ENCODE data around the gene NPSR1.

NPSR1 gene

GRCh38 chr7:34755008-34755407 lies 97.0 kb downstream of the NPSR1 start:
- TF ChIP-seq OSR1 (CRISPR knock-in tag; IDR thresholded peaks at IDR 0.05): no peak
- no peak for TF ChIP-seq ZNF70 (CRISPR knock-in tag; IDR thresholded peaks at IDR 0.05)
- TF ChIP-seq RARB (CRISPR knock-in tag; IDR thresholded peaks at IDR 0.05): no peak
- no peak for TF ChIP-seq CREB5 (CRISPR knock-in tag; IDR thresholded peaks at IDR 0.05; ENCODE audit: low read depth)
- ATAC-seq: no peak

GRCh38 chr7:34756025-34756437 lies 98.0 kb downstream of the NPSR1 start:
- no peak for TF ChIP-seq SNAI2 (CRISPR knock-in tag; IDR thresholded peaks at IDR 0.05)
- TF ChIP-seq CSDC2 (CRISPR knock-in tag; IDR thresholded peaks at IDR 0.05): no peak
- TF ChIP-seq ZNF70 (CRISPR knock-in tag; IDR thresholded peaks at IDR 0.05): no peak
- TF ChIP-seq TSHZ2 (CRISPR knock-in tag; IDR thresholded peaks at IDR 0.05): no peak
- no peak for TF ChIP-seq ZC3H10 (CRISPR knock-in tag; IDR thresholded peaks at IDR 0.05)
- no peak for TF ChIP-seq CSRNP3 (CRISPR knock-in tag; IDR thresholded peaks at IDR 0.05)
- TF ChIP-seq ZFP3 (CRISPR knock-in tag; IDR thresholded peaks at IDR 0.05): no peak
- TF ChIP-seq ISL1 (CRISPR knock-in tag; IDR thresholded peaks at IDR 0.05): no peak
- TF ChIP-seq PPARA (CRISPR knock-in tag; IDR thresholded peaks at IDR 0.05; ENCODE audit: borderline replicate concordance): no peak
- TF ChIP-seq ARNTL (CRISPR knock-in tag; IDR thresholded peaks at IDR 0.05; ENCODE audit: borderline replicate concordance, low read depth): no peak
- no peak for TF ChIP-seq CREB5 (CRISPR knock-in tag; IDR thresholded peaks at IDR 0.05; ENCODE audit: low read depth)
- no peak for TF ChIP-seq TOX (CRISPR knock-in tag; IDR thresholded peaks at IDR 0.05; ENCODE audit: borderline replicate concordance)
- TF ChIP-seq ZNF8 (CRISPR knock-in tag; IDR thresholded peaks at IDR 0.05): no peak
- TF ChIP-seq POU6F1 (CRISPR knock-in tag; IDR thresholded peaks at IDR 0.05; ENCODE audit: borderline replicate concordance, low read depth): no peak
- no peak for TF ChIP-seq ZFP30 (CRISPR knock-in tag; IDR thresholded peaks at IDR 0.05)
- ATAC-seq: no peak

GRCh38 chr7:34756691-34757090 lies 98.7 kb downstream of the NPSR1 start:
- no peak for ATAC-seq
- no peak for TF ChIP-seq ISL1 (CRISPR knock-in tag; IDR thresholded peaks at IDR 0.05)
- no peak for TF ChIP-seq GLIS3 (CRISPR knock-in tag; IDR thresholded peaks at IDR 0.05)
- TF ChIP-seq PPARA (CRISPR knock-in tag; IDR thresholded peaks at IDR 0.05; ENCODE audit: borderline replicate concordance): no peak
- TF ChIP-seq CREB5 (CRISPR knock-in tag; IDR thresholded peaks at IDR 0.05; ENCODE audit: low read depth): no peak
- TF ChIP-seq CSRNP3 (CRISPR knock-in tag; IDR thresholded peaks at IDR 0.05): no peak
- no peak for TF ChIP-seq ZFP30 (CRISPR knock-in tag; IDR thresholded peaks at IDR 0.05)
- no peak for TF ChIP-seq ESRRG (CRISPR knock-in tag; IDR thresholded peaks at IDR 0.05)
- no peak for TF ChIP-seq POU6F1 (CRISPR knock-in tag; IDR thresholded peaks at IDR 0.05; ENCODE audit: borderline replicate concordance, low read depth)
- TF ChIP-seq TCF4 (CRISPR knock-in tag; IDR thresholded peaks at IDR 0.05; ENCODE audit: borderline replicate concordance): no peak
- TF ChIP-seq PATZ1 (CRISPR knock-in tag; IDR thresholded peaks at IDR 0.05; ENCODE audit: borderline replicate concordance): no peak
- no peak for TF ChIP-seq ZC3H10 (CRISPR knock-in tag; IDR thresholded peaks at IDR 0.05)

Measured in SK-N-SH treated with all-trans-retinoic acid at 6 μM for 48 hours (cell line).